ENCODE results near the gene MEP1B.

MEP1B gene

GRCh38 chr18:32261003-32261402 is 71.2 kb downstream of the MEP1B start:
- DNase-seq (ENCODE audit: insufficient read length, low spot score) (no peak), FAIRE-seq (no peak)

- DNase-seq (ENCODE audit: insufficient read length, low spot score) = no peak
Observed at GRCh38 chr18:32262092-32262491, 72.3 kb downstream of the MEP1B start.

GRCh38 chr18:32264401-32264800 is 74.6 kb downstream of the MEP1B start:
- FAIRE-seq (no peak), DNase-seq (ENCODE audit: insufficient read length, low spot score) (no peak)

More at GRCh38 chr18:32262092-32262491, 72.3 kb downstream of the MEP1B start:
- no peak for FAIRE-seq

- DNase-seq (ENCODE audit: insufficient read length, low spot score) = no peak
- no peak for FAIRE-seq
Observed at GRCh38 chr18:32267463-32267862, 77.6 kb downstream of the MEP1B start.

Measured in GM19239 (cell line).